Suprapubic skin (tissue), 4 donors: ENCODE data around the gene TULP4. TPM values are rescaled to one million over a fixed set of nuclear protein-coding genes. Genes with fewer than 3 reads are reported as not detected.

Source experiments
- DNase-seq, 2 donors: peaks; one replicate each; pipeline ENCODE4 v3.0.0-alpha.2; 2019; ENCODE audit warnings: low spot score in 2 of 2
- H3K27ac ChIP-seq: fragments of 200-600 bp; sonication (generic); one replicate; pipeline ENCODE4 v1.5.1; 2019
- H3K27me3 ChIP-seq: fragments of 200-600 bp; sonication (generic); one replicate; pipeline ENCODE4 v1.5.1; 2019
- H3K36me3 ChIP-seq: fragments of 200-600 bp; sonication (generic); one replicate; pipeline ENCODE4 v1.5.1; 2019
- H3K4me1 ChIP-seq: fragments of 200-600 bp; sonication (generic); one replicate; pipeline ENCODE4 v1.5.1; 2019
- H3K4me3 ChIP-seq: fragments of 200-600 bp; sonication (generic); one replicate; pipeline ENCODE4 v1.5.1; 2019; ENCODE audit warnings: mild to moderate bottlenecking
- H3K9me3 ChIP-seq: fragments of 200-600 bp; sonication (generic); one replicate; pipeline ENCODE4 v1.5.1; 2019
- EP300 ChIP-seq: sonication (generic); formaldehyde crosslinking; IDR thresholded peaks from one replicate; pipeline ENCODE4 v1.6.1; 2017; ENCODE audit warnings: antibody characterized with exemption
- POLR2A ChIP-seq, 2 donors: fragments of 450-650 bp; IDR thresholded peaks; one replicate each; pipeline ENCODE4 v1.6.1; 2017; ENCODE audit warnings: antibody characterized with exemption in 2 of 2, mild to moderate bottlenecking in 2 of 2, moderate library complexity in 2 of 2
- POLR2AphosphoS5 ChIP-seq, 3 donors: sonication (generic); formaldehyde crosslinking; IDR thresholded peaks; one replicate each; pipeline ENCODE4 v1.6.1; 2017; ENCODE audit warnings: antibody characterized with exemption in 3 of 3
- WGBS: methylation state at CpG from one replicate; pipeline ENCODE4 v1.1.5; 2018; 5-methylcytosine and 5-hydroxymethylcytosine counted together
- total RNA-seq, 4 donors: library from RNA; depleted of rRNA; stranded (reverse); fragments of >200 nt; gene quantifications; one replicate each; pipeline ENCODE4 v1.1.0, GENCODE V29; 2016
- TF ChIP-seq, protein P1 (sequence below), 2 donors: fragments of 200-600 bp in 1 of 2; fragments of 450-650 bp in 1 of 2; sonication (generic) in 1 of 2; IDR thresholded peaks; one replicate each; pipeline ENCODE4 v1.5.1; 2016 to 2019; ENCODE audit warnings: antibody characterized with exemption in 2 of 2, mild to moderate bottlenecking in 1 of 2, moderate library complexity in 1 of 2

Gene TULP4
- total RNA-seq, 4 donors from 2014 or later, result 123 to 156 (median 132) TPM

DNA sequence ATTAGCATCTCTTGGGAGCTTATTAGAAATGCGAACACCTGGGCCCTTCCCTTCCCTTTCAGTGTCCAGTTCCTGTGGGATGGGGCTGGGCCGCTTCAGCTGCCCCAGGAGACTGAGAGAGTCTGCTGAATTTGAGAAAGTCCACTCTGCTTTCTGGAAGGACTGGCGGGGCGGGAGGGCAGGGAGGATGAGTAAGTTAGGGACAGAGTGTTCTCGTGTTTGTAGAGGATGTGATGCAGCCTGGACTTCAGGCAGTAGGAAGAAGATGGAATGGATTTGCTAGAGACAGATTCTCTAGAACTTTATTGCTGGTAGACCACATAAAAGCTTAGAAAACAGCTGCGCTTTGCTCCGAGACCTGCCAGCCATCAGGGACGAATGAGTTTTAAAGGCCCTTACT is 1.1 kb upstream of the TULP4 start:
- TF ChIP-seq EP300 (no peak), POLR2A (IDR thresholded peaks at IDR 0.05) (no peak), POLR2AphosphoS5 (IDR thresholded peaks at IDR 0.05) (no peak)
- TF ChIP-seq, protein P1, sequence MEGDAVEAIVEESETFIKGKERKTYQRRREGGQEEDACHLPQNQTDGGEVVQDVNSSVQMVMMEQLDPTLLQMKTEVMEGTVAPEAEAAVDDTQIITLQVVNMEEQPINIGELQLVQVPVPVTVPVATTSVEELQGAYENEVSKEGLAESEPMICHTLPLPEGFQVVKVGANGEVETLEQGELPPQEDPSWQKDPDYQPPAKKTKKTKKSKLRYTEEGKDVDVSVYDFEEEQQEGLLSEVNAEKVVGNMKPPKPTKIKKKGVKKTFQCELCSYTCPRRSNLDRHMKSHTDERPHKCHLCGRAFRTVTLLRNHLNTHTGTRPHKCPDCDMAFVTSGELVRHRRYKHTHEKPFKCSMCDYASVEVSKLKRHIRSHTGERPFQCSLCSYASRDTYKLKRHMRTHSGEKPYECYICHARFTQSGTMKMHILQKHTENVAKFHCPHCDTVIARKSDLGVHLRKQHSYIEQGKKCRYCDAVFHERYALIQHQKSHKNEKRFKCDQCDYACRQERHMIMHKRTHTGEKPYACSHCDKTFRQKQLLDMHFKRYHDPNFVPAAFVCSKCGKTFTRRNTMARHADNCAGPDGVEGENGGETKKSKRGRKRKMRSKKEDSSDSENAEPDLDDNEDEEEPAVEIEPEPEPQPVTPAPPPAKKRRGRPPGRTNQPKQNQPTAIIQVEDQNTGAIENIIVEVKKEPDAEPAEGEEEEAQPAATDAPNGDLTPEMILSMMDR (IDR thresholded peaks at IDR 0.05), result no peak
- Histone ChIP-seq H3K9me3 (no peaks in the 10 kb centered on the region), H3K4me1 (no peaks in the 10 kb centered on the region), H3K27ac (no peak overlapping the region), H3K4me3 (no peak overlapping the region), H3K27me3 (no peaks in the 10 kb centered on the region), H3K36me3 (peaks cover 28% of the 10 kb centered on the region)
- DNase-seq, result no peak
- WGBS, result 67% methylated on average over 8 of the region's 8 CpGs

- H3K9me3 ChIP-seq, result no peaks in the 10 kb centered on the region
- no peaks in the 10 kb centered on the region for H3K27me3 ChIP-seq
- WGBS, result 75% methylated on average over 4 of the region's 4 CpGs
- TF ChIP-seq POLR2A (IDR thresholded peaks at IDR 0.05) (no peak), POLR2AphosphoS5 (IDR thresholded peaks at IDR 0.05) (no peak), EP300 (no peak)
- TF ChIP-seq, protein P1 (IDR thresholded peaks at IDR 0.05), result no peak
- H3K4me1 ChIP-seq, result no peaks in the 10 kb centered on the region
- no peak for DNase-seq
- H3K36me3 ChIP-seq, result peaks cover 28% of the 10 kb centered on the region
- H3K4me3 ChIP-seq, result no peak overlapping the region
- no peak overlapping the region for H3K27ac ChIP-seq
Observed at GRCh38 chr6:158311626-158312025, 639 bp upstream of the TULP4 start.

GRCh38 chr6:158312672-158313397 is 570 bp downstream of the TULP4 start:
- H3K36me3 ChIP-seq, result peaks cover 28% of the 10 kb centered on the region
- no peak overlapping the region for H3K4me3 ChIP-seq
- H3K27me3 ChIP-seq, result no peaks in the 10 kb centered on the region
- TF ChIP-seq, protein P1 (IDR thresholded peaks at IDR 0.05), result no peak
- TF ChIP-seq EP300 (no peak), POLR2A (IDR thresholded peaks at IDR 0.05) (no peak), POLR2AphosphoS5 (IDR thresholded peaks at IDR 0.05) (no peak)
- no peaks in the 10 kb centered on the region for H3K9me3 ChIP-seq
- DNase-seq, result no peak
- no peaks in the 10 kb centered on the region for H3K4me1 ChIP-seq
- WGBS, result 91% methylated on average over 11 of the region's 11 CpGs
- H3K27ac ChIP-seq, result no peak overlapping the region

- Histone ChIP-seq H3K9me3 (no peaks in the 10 kb centered on the region), H3K4me3 (no peak overlapping the region), H3K27me3 (no peaks in the 10 kb centered on the region), H3K27ac (no peak overlapping the region), H3K36me3 (peaks cover 28% of the 10 kb centered on the region), H3K4me1 (no peaks in the 10 kb centered on the region)
- 79% methylated on average over 9 of the region's 9 CpGs for WGBS
- no peak for DNase-seq
- TF ChIP-seq, protein P1 (IDR thresholded peaks at IDR 0.05), result no peak
- no peak for TF ChIP-seq POLR2A (IDR thresholded peaks at IDR 0.05)
Observed at GRCh38 chr6:158313989-158314388, 1.7 kb downstream of the TULP4 start.

- peaks cover 28% of the 10 kb centered on the region for H3K36me3 ChIP-seq
- no peaks in the 10 kb centered on the region for H3K27me3 ChIP-seq
- no peaks in the 10 kb centered on the region for H3K4me1 ChIP-seq
- no peak for TF ChIP-seq POLR2AphosphoS5 (IDR thresholded peaks at IDR 0.05)
- no peak for TF ChIP-seq POLR2A (IDR thresholded peaks at IDR 0.05)
- no peak for TF ChIP-seq EP300
- TF ChIP-seq, protein P1 (IDR thresholded peaks at IDR 0.05), result no peak
- WGBS, result 90% methylated on average over 3 of the region's 3 CpGs
- no peak overlapping the region for H3K27ac ChIP-seq
- DNase-seq, result no peak
- H3K4me3 ChIP-seq, result no peak overlapping the region
- H3K9me3 ChIP-seq, result no peaks in the 10 kb centered on the region
Observed at GRCh38 chr6:158314737-158315136, 2.5 kb downstream of the TULP4 start.
